Measurements from ENCODE around the gene TEAD2.

The TEAD2 gene

GRCh38 chr19:49294401-49294800, 67.8 kb downstream of the TEAD2 start (continued):
- TF ChIP-seq, protein P1, sequence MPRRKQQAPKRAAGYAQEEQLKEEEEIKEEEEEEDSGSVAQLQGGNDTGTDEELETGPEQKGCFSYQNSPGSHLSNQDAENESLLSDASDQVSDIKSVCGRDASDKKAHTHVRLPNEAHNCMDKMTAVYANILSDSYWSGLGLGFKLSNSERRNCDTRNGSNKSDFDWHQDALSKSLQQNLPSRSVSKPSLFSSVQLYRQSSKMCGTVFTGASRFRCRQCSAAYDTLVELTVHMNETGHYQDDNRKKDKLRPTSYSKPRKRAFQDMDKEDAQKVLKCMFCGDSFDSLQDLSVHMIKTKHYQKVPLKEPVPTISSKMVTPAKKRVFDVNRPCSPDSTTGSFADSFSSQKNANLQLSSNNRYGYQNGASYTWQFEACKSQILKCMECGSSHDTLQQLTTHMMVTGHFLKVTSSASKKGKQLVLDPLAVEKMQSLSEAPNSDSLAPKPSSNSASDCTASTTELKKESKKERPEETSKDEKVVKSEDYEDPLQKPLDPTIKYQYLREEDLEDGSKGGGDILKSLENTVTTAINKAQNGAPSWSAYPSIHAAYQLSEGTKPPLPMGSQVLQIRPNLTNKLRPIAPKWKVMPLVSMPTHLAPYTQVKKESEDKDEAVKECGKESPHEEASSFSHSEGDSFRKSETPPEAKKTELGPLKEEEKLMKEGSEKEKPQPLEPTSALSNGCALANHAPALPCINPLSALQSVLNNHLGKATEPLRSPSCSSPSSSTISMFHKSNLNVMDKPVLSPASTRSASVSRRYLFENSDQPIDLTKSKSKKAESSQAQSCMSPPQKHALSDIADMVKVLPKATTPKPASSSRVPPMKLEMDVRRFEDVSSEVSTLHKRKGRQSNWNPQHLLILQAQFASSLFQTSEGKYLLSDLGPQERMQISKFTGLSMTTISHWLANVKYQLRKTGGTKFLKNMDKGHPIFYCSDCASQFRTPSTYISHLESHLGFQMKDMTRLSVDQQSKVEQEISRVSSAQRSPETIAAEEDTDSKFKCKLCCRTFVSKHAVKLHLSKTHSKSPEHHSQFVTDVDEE (CRISPR knock-in tag; IDR thresholded peaks at IDR 0.05): no peak
- TF ChIP-seq BACH2 (CRISPR knock-in tag; IDR thresholded peaks at IDR 0.05; ENCODE audit: borderline replicate concordance) (no peak), RARB (CRISPR knock-in tag; IDR thresholded peaks at IDR 0.05) (no peak), OSR1 (CRISPR knock-in tag; IDR thresholded peaks at IDR 0.05) (no peak), TOX (CRISPR knock-in tag; IDR thresholded peaks at IDR 0.05; ENCODE audit: borderline replicate concordance) (no peak), ZNF565 (CRISPR knock-in tag; conservative IDR thresholded peaks at IDR 0.05; ENCODE audit: low read depth) (no peak), ZC3H10 (CRISPR knock-in tag; IDR thresholded peaks at IDR 0.05) (no peak)
